ENCODE data around the gene CDH12.
"Not testable (repeated sequence)": the region's sequence is repeated elsewhere in the genome, so short reads cannot be mapped to it uniquely, and the experiment has no call there.

DNA sequence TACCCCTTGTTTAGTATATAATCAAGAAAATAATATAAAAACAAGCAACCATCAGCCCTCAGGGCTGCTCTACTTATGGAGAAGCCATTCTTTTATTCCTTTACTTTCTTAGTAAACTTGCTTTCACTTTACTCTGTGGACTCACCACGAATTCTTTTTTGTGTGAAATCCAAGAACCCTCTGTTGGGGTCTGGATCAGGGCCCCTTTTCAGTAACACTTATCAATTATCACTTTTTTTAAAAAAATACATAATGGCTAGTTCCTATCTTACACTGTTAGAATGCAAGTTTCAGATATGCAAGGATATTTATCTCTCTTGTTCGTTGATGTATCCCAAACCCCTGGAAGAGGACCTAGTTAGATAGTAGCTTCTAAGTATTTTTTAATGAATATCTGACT lies 687.2 kb downstream of the CDH12 start:
- TF ChIP-seq, protein P1, sequence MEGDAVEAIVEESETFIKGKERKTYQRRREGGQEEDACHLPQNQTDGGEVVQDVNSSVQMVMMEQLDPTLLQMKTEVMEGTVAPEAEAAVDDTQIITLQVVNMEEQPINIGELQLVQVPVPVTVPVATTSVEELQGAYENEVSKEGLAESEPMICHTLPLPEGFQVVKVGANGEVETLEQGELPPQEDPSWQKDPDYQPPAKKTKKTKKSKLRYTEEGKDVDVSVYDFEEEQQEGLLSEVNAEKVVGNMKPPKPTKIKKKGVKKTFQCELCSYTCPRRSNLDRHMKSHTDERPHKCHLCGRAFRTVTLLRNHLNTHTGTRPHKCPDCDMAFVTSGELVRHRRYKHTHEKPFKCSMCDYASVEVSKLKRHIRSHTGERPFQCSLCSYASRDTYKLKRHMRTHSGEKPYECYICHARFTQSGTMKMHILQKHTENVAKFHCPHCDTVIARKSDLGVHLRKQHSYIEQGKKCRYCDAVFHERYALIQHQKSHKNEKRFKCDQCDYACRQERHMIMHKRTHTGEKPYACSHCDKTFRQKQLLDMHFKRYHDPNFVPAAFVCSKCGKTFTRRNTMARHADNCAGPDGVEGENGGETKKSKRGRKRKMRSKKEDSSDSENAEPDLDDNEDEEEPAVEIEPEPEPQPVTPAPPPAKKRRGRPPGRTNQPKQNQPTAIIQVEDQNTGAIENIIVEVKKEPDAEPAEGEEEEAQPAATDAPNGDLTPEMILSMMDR (IDR thresholded peaks at IDR 0.05; ENCODE audit: low read depth, low read length): not testable (repeated sequence)
- TF ChIP-seq EZH2phosphoT487 (IDR thresholded peaks at IDR 0.05; ENCODE audit: low read depth): not testable (repeated sequence)
